IMR-90 (cell line): Measurements from ENCODE around the gene OR1M1. TPM values are rescaled to one million over a fixed set of nuclear protein-coding genes. Genes with fewer than 3 reads are reported as not detected.

Experiments
- ATAC-seq: fragments of 200-7000 bp; cut with Tn5 transposase; 2 replicates; pipeline ENCODE4 v1.9.1; 2020; ENCODE audit warnings: low read depth, mild to moderate bottlenecking, moderate library complexity
- BruUV-seq: library from RNA; stranded (reverse); fragments of 400-500 nt; replicated peaks from 2 replicates; lab custom pipeline; 2021; lab: Mats Ljungman, UMichigan
- CTCF ChIA-PET: fragments of 300-600 bp; formaldehyde crosslinking; extraction: SDS; loops from one replicate; lab custom pipeline; 2021; ENCODE audit warnings: antibody characterized with exemption; lab: Yijun Ruan, JAX
- POLR2A ChIA-PET: fragments of 300-600 bp; sonication (Branson Sonifier 250); formaldehyde crosslinking; loops from one replicate; lab custom pipeline; 2022; ENCODE audit warnings: antibody characterized with exemption; ENCODE audit not compliant: unreplicated experiment; lab: Charles Lee
- DNase-seq: peaks from one replicate; pipeline ENCODE4 v3.0.0; 2013
- H2AFZ ChIP-seq: replicated peaks from 2 replicates; pipeline ENCODE3; 2013; ENCODE audit warnings: low read length, mild to moderate bottlenecking; ENCODE audit not compliant: poor library complexity
- H2AK5ac ChIP-seq: 2 replicates; pipeline ENCODE4 v1.6.1; 2013; ENCODE audit warnings: low read depth, low read length, inconsistent platforms
- H2AK9ac ChIP-seq: replicated peaks from 2 replicates; pipeline ENCODE3; 2013; ENCODE audit warnings: mild to moderate bottlenecking, low read depth, low read length, moderate library complexity; ENCODE audit not compliant: poor library complexity
- H2BK120ac ChIP-seq: 2 replicates; pipeline ENCODE4 v1.6.1; 2013; ENCODE audit warnings: low read depth, low read length, inconsistent platforms
- H2BK15ac ChIP-seq: 3 replicates; pipeline ENCODE4 v1.6.1; 2013; ENCODE audit warnings: low read depth, low read length, inconsistent platforms
- H2BK20ac ChIP-seq: 2 replicates; pipeline ENCODE4 v1.6.1; 2013; ENCODE audit warnings: low read depth, mild to moderate bottlenecking, inconsistent platforms, low read length, moderate library complexity
- H2BK5ac ChIP-seq: 2 replicates; pipeline ENCODE4 v1.6.1; 2013; ENCODE audit warnings: mild to moderate bottlenecking, low read depth, low read length, inconsistent platforms; ENCODE audit not compliant: poor library complexity, severe bottlenecking
- H3K14ac ChIP-seq: replicated peaks from 2 replicates; pipeline ENCODE4 v1.6.1; 2013; ENCODE audit warnings: low read depth, low read length, inconsistent platforms
- H3K18ac ChIP-seq: 2 replicates; pipeline ENCODE4 v1.6.1; 2013; ENCODE audit warnings: low read depth, low read length, control low read depth
- H3K23ac ChIP-seq: 2 replicates; pipeline ENCODE4 v1.6.1; 2013; ENCODE audit warnings: low read depth, low read length, inconsistent platforms
- H3K27ac ChIP-seq: 2 replicates; pipeline ENCODE4 v1.5.1; 2013; ENCODE audit warnings: mild to moderate bottlenecking, control low read depth, low read length; ENCODE audit not compliant: insufficient read depth
- H3K27me3 ChIP-seq: 2 replicates; pipeline ENCODE4 v1.6.1; 2013; ENCODE audit warnings: low read length; ENCODE audit not compliant: control insufficient read depth, insufficient read depth
- H3K36me3 ChIP-seq: 2 replicates; pipeline ENCODE4 v1.6.1; 2013; ENCODE audit warnings: low read length, mixed read lengths; ENCODE audit not compliant: control insufficient read depth, insufficient read depth
- H3K4ac ChIP-seq: 2 replicates; pipeline ENCODE4 v1.6.1; 2013; ENCODE audit warnings: low read depth, low read length, inconsistent platforms
- H3K4me1 ChIP-seq: 2 replicates; pipeline ENCODE4 v1.6.1; 2013; ENCODE audit warnings: low read length, mixed read lengths; ENCODE audit not compliant: control insufficient read depth, insufficient read depth
- H3K4me2 ChIP-seq: 2 replicates; pipeline ENCODE4 v1.6.1; 2013; ENCODE audit warnings: low read depth, mild to moderate bottlenecking, control low read depth, low read length, moderate library complexity
- H3K4me3 ChIP-seq: 2 replicates; pipeline ENCODE4 v1.5.1; 2013; ENCODE audit warnings: low read depth, mild to moderate bottlenecking, control low read depth, low read length, moderate library complexity; ENCODE audit not compliant: insufficient read depth
- H3K56ac ChIP-seq: 2 replicates; pipeline ENCODE4 v1.6.1; 2013; ENCODE audit warnings: low read length, inconsistent platforms; ENCODE audit not compliant: insufficient read depth; ENCODE audit errors: extremely low read depth
- H3K79me1 ChIP-seq, 2 experiments: 2 replicates each; pipeline ENCODE4 v1.6.1; 2013; ENCODE audit warnings: low read length in 2 of 2, inconsistent platforms in 1 of 2, low read depth in 1 of 2
- H3K9ac ChIP-seq: 2 replicates; pipeline ENCODE4 v1.6.1; 2013; ENCODE audit warnings: low read depth, low read length, control low read depth
- H3K9me1 ChIP-seq: 2 replicates; pipeline ENCODE4 v1.6.1; 2013; ENCODE audit warnings: low read length, inconsistent platforms; ENCODE audit not compliant: insufficient read depth
- H3K9me3 ChIP-seq: 2 replicates; pipeline ENCODE4 v1.6.1; 2013; ENCODE audit warnings: low read length; ENCODE audit not compliant: control insufficient read depth, insufficient read depth
- H4K20me1 ChIP-seq: 2 replicates; pipeline ENCODE4 v1.6.1; 2013; ENCODE audit warnings: low read length, inconsistent platforms; ENCODE audit not compliant: insufficient read depth
- H4K5ac ChIP-seq: 2 replicates; pipeline ENCODE4 v1.6.1; 2013; ENCODE audit warnings: mild to moderate bottlenecking, low read depth, low read length, control low read depth
- H4K8ac ChIP-seq, 2 experiments: 2 replicates each; pipeline ENCODE4 v1.6.1; 2013; ENCODE audit warnings: low read depth in 2 of 2, low read length in 2 of 2, control low read depth in 1 of 2, inconsistent platforms in 1 of 2
- H4K91ac ChIP-seq: 2 replicates; pipeline ENCODE4 v1.6.1; 2013; ENCODE audit warnings: low read depth, low read length, inconsistent platforms; ENCODE audit not compliant: insufficient read depth
- BHLHE40 ChIP-seq: fragments of 150-350 bp; IDR thresholded peaks from 2 replicates; pipeline ENCODE4 v1.6.1; 2016; ENCODE audit warnings: mild to moderate bottlenecking, low read depth, low read length
- CEBPB ChIP-seq: IDR thresholded peaks from 2 replicates; pipeline ENCODE4 v1.6.1; 2012; ENCODE audit warnings: low read depth, low read length, improper control_type of control experiment
- CHD1 ChIP-seq: IDR thresholded peaks from 2 replicates; pipeline ENCODE4 v1.6.1; 2012; ENCODE audit warnings: low read depth, low read length, improper control_type of control experiment
- FOS ChIP-seq: fragments of 150-350 bp; IDR thresholded peaks from 2 replicates; pipeline ENCODE4 v1.6.1; 2016; ENCODE audit warnings: low read depth, low read length
- MAFK ChIP-seq: IDR thresholded peaks from 2 replicates; pipeline ENCODE4 v1.6.1; 2012; ENCODE audit warnings: low read depth, low read length, improper control_type of control experiment
- MAZ ChIP-seq: IDR thresholded peaks from 2 replicates; pipeline ENCODE4 v1.6.1; 2012; ENCODE audit warnings: low read depth, mild to moderate bottlenecking, low read length, improper control_type of control experiment, moderate library complexity, borderline replicate concordance
- MXI1 ChIP-seq: IDR thresholded peaks from 2 replicates; pipeline ENCODE4 v1.6.1; 2012; ENCODE audit warnings: low read depth, mild to moderate bottlenecking, low read length, moderate library complexity, borderline replicate concordance
- NFE2L2 ChIP-seq: fragments of 150-350 bp; IDR thresholded peaks from 2 replicates; pipeline ENCODE4 v1.6.1; 2016; ENCODE audit warnings: low read depth, mild to moderate bottlenecking, low read length
- POLR2A ChIP-seq: IDR thresholded peaks from 2 replicates; pipeline ENCODE4 v1.6.1; 2012; ENCODE audit warnings: mild to moderate bottlenecking, low read depth, low read length
- RAD21 ChIP-seq: IDR thresholded peaks from 2 replicates; pipeline ENCODE4 v1.6.1; 2012; ENCODE audit warnings: low read length, improper control_type of control experiment
- RCOR1 ChIP-seq: IDR thresholded peaks from 2 replicates; pipeline ENCODE4 v1.6.1; 2012; ENCODE audit warnings: mild to moderate bottlenecking, low read length, improper control_type of control experiment; ENCODE audit not compliant: insufficient replicate concordance
- RFX5 ChIP-seq: IDR thresholded peaks from 2 replicates; pipeline ENCODE4 v1.8.0; 2012; ENCODE audit warnings: low read depth, mild to moderate bottlenecking, low read length, moderate library complexity
- SMC3 ChIP-seq: fragments of 150-350 bp; IDR thresholded peaks from 2 replicates; pipeline ENCODE4 v1.6.1; 2016; ENCODE audit warnings: low read depth, mild to moderate bottlenecking, antibody characterized with exemption, low read length, moderate library complexity
- USF2 ChIP-seq: fragments of 150-350 bp; IDR thresholded peaks from 2 replicates; pipeline ENCODE4 v1.6.1; 2017; ENCODE audit warnings: mild to moderate bottlenecking, antibody characterized with exemption, low read length, low read depth
- WGBS, 2 experiments: methylation state at CpG; one replicate each; pipeline versions ENCODE4 v1.1.5 to v1.1.7; 2013; ENCODE audit warnings: missing lambda C conversion rate in 2 of 2; ENCODE audit not compliant: insufficient read length in 1 of 2; ENCODE audit errors: extremely low coverage in 2 of 2; 5-methylcytosine and 5-hydroxymethylcytosine counted together
- dilution Hi-C: fragments of 300-500 bp; cut with HindIII; formaldehyde crosslinking; loops from one replicate; pipeline ENCODE4 v1.14.3; 2018; ENCODE audit warnings: low sequenced_read_pairs; ENCODE audit not compliant: unreplicated experiment
- in situ Hi-C: fragments of 300-500 bp; cut with MboI; formaldehyde crosslinking; loops from 3 replicates; pipeline ENCODE4 v1.14.3; 2019; ENCODE audit warnings: low sequenced_read_pairs, inconsistent platforms, mixed read lengths
- intact Hi-C: fragments of 100-400 bp; cut with micrococcal nuclease; formaldehyde crosslinking; loops from 2 replicates; pipeline ENCODE4 v1.10.0; 2022
- polyA plus RNA-seq, 3 experiments: library from polyadenylated mRNA; depleted of rRNA; stranded (reverse); fragments of >200 nt; gene quantifications; 2 replicates each; pipeline ENCODE4 v1.2.3, GENCODE V29; 2012; ENCODE audit warnings: low replicate concordance in 1 of 3
- total RNA-seq: library from RNA; depleted of rRNA; stranded (reverse); fragments of >200 nt; gene quantifications from 2 replicates; pipeline ENCODE4 v1.2.3, GENCODE V29; 2012
- TF ChIP-seq, protein P1 (sequence below): conservative IDR thresholded peaks from 2 replicates; pipeline ENCODE4 v1.5.1; 2012; ENCODE audit warnings: mild to moderate bottlenecking, low read depth, low read length, improper control_type of control experiment
- TF ChIP-seq, protein P2 (sequence below): fragments of 150-350 bp; IDR thresholded peaks from 2 replicates; pipeline ENCODE4 v1.6.1; 2016; ENCODE audit warnings: low read depth, mild to moderate bottlenecking, low read length, moderate library complexity, borderline replicate concordance

Gene OR1M1
- total and polyA plus RNA-seq, 2 of the 4 experiments (the other 2 are of a cell fraction), result not detected

- dilution Hi-C loops (no loop called here), intact Hi-C loops (no loop called here), in situ Hi-C loops (loop anchor here (10.0 to 25.0 kb wide), 2 partner anchors 664 to 931 kb away; no protein-coding TSS in a partner anchor)
- Histone ChIP-seq H3K9ac (no peak overlapping the region), H3K56ac (no peak overlapping the region), H4K91ac (no peak overlapping the region), H4K5ac (no peak overlapping the region), H3K9me3 (no peaks in the 10 kb centered on the region; the same call in 1 of the 2 replicates), H2BK120ac (no peak overlapping the region), H4K20me1 (no peaks in the 10 kb centered on the region), H3K4me2 (no peak overlapping the region), H2AK5ac (no peak overlapping the region), H2AFZ (no peak overlapping the region), H3K27me3 (no peaks in the 10 kb centered on the region), H2BK20ac (no peak overlapping the region), H2BK15ac (no peak overlapping the region), H3K79me1 (no peaks in the 10 kb centered on the region), H3K4me1 (no peaks in the 10 kb centered on the region), H3K4ac (no peak overlapping the region), H3K36me3 (no peaks in the 10 kb centered on the region), H3K18ac (no peak overlapping the region), H3K14ac (no peak overlapping the region), H2BK5ac (no peak overlapping the region), H3K23ac (no peak overlapping the region), H3K27ac (no peak overlapping the region), H2AK9ac (no peak overlapping the region), H4K8ac (no peak overlapping the region), H3K9me1 (no peaks in the 10 kb centered on the region), H3K4me3 (no peak overlapping the region)
- ATAC-seq (no peak), DNase-seq (no peak)
- ChIA-PET CTCF (no interaction called here), POLR2A (no interaction called here)
- no peak for TF ChIP-seq USF2
- no peak for TF ChIP-seq POLR2A
- TF ChIP-seq MAZ, result no peak
- no peak for TF ChIP-seq SMC3
- TF ChIP-seq NFE2L2, result no peak
- no peak for TF ChIP-seq MXI1
- no peak for TF ChIP-seq CEBPB
- no peak for TF ChIP-seq MAFK
- TF ChIP-seq FOS, result no peak
- no peak for TF ChIP-seq RCOR1
- no peak for TF ChIP-seq RAD21
- no peak for TF ChIP-seq CHD1
- TF ChIP-seq, protein P1, sequence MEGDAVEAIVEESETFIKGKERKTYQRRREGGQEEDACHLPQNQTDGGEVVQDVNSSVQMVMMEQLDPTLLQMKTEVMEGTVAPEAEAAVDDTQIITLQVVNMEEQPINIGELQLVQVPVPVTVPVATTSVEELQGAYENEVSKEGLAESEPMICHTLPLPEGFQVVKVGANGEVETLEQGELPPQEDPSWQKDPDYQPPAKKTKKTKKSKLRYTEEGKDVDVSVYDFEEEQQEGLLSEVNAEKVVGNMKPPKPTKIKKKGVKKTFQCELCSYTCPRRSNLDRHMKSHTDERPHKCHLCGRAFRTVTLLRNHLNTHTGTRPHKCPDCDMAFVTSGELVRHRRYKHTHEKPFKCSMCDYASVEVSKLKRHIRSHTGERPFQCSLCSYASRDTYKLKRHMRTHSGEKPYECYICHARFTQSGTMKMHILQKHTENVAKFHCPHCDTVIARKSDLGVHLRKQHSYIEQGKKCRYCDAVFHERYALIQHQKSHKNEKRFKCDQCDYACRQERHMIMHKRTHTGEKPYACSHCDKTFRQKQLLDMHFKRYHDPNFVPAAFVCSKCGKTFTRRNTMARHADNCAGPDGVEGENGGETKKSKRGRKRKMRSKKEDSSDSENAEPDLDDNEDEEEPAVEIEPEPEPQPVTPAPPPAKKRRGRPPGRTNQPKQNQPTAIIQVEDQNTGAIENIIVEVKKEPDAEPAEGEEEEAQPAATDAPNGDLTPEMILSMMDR, result no peak
- no peak for TF ChIP-seq RFX5
- TF ChIP-seq BHLHE40, result no peak
- TF ChIP-seq, protein P2, sequence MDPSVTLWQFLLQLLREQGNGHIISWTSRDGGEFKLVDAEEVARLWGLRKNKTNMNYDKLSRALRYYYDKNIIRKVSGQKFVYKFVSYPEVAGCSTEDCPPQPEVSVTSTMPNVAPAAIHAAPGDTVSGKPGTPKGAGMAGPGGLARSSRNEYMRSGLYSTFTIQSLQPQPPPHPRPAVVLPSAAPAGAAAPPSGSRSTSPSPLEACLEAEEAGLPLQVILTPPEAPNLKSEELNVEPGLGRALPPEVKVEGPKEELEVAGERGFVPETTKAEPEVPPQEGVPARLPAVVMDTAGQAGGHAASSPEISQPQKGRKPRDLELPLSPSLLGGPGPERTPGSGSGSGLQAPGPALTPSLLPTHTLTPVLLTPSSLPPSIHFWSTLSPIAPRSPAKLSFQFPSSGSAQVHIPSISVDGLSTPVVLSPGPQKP, result no peak
- no TSS peak for BruUV-seq
- WGBS, 2 experiments, result no CpG with 5 or more reads among the region's 1 CpG
Measured at GRCh38 chr19:9130965-9131364, 44.1 kb downstream of the OR1M1 start.
